ENCODE measurements around the gene KIF13A. TPM values are rescaled to one million over a fixed set of nuclear protein-coding genes. Genes with fewer than 3 reads are reported as not detected.

The KIF13A gene
- total and polyA plus RNA-seq, 2 experiments from 2014 or later: 8.4 to 28.2 TPM

DNA sequence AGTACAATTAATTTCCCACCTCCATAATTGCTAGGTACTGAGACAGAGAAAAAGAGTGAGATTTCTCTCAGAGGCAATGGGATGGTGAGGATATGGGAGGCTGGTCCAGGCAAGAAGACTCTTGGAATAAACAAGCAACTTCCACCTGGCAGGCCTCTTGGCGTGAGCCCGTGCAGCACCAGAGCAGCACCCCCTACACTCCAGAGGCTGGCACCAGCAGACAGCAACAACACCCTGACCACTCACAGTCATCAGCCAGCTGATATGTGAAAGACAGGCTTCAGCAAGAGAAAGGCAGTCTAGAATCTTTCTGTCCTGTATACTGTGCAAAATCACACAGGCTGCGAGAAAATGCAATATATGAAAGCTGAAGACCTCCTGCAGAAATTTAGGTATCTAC, 59.7 kb downstream of the KIF13A start:
- no peak overlapping the region for H3K27ac Mint-ChIP-seq
- peaks cover 56% of the 10 kb centered on the region for H3K4me1 Mint-ChIP-seq
- H3K36me3 Mint-ChIP-seq (ENCODE audit: low read depth): no peaks in the 10 kb centered on the region
- ATAC-seq (no peak), DNase-seq (ENCODE audit: low spot score) (no peak)
- no peaks in the 10 kb centered on the region for H3F3A ChIP-seq (replicated peaks; ENCODE audit: low read depth)
- no peak overlapping the region for H3K27ac ChIP-seq (ENCODE audit: low read depth)
- peaks cover 56% of the 10 kb centered on the region for H3K4me1 ChIP-seq (ENCODE audit: insufficient read depth)
- H3K4me3 ChIP-seq: no peak overlapping the region
- no peaks in the 10 kb centered on the region for H3K9me3 Mint-ChIP-seq
- no peak overlapping the region for H3K4me2 ChIP-seq
- no peak overlapping the region for H2AFZ ChIP-seq
- peaks cover 76% of the 10 kb centered on the region for H3K79me2 ChIP-seq (replicated peaks; ENCODE audit: insufficient read depth)
- no peaks in the 10 kb centered on the region for H3K27me3 ChIP-seq (ENCODE audit: insufficient read depth)
- H4K20me1 ChIP-seq (replicated peaks; ENCODE audit: insufficient read depth): no peaks in the 10 kb centered on the region
- TF ChIP-seq, protein P1, sequence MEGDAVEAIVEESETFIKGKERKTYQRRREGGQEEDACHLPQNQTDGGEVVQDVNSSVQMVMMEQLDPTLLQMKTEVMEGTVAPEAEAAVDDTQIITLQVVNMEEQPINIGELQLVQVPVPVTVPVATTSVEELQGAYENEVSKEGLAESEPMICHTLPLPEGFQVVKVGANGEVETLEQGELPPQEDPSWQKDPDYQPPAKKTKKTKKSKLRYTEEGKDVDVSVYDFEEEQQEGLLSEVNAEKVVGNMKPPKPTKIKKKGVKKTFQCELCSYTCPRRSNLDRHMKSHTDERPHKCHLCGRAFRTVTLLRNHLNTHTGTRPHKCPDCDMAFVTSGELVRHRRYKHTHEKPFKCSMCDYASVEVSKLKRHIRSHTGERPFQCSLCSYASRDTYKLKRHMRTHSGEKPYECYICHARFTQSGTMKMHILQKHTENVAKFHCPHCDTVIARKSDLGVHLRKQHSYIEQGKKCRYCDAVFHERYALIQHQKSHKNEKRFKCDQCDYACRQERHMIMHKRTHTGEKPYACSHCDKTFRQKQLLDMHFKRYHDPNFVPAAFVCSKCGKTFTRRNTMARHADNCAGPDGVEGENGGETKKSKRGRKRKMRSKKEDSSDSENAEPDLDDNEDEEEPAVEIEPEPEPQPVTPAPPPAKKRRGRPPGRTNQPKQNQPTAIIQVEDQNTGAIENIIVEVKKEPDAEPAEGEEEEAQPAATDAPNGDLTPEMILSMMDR (conservative IDR thresholded peaks at IDR 0.05; ENCODE audit: low read depth in 2 of 2): no peak
- TF ChIP-seq NANOG (IDR thresholded peaks at IDR 0.05; ENCODE audit: borderline replicate concordance) (no peak), EZH2 (IDR thresholded peaks at IDR 0.05; ENCODE audit: low read depth, unreplicated experiment) (no peak)
- TF ChIP-seq, protein P2, sequence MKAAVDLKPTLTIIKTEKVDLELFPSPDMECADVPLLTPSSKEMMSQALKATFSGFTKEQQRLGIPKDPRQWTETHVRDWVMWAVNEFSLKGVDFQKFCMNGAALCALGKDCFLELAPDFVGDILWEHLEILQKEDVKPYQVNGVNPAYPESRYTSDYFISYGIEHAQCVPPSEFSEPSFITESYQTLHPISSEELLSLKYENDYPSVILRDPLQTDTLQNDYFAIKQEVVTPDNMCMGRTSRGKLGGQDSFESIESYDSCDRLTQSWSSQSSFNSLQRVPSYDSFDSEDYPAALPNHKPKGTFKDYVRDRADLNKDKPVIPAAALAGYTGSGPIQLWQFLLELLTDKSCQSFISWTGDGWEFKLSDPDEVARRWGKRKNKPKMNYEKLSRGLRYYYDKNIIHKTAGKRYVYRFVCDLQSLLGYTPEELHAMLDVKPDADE (IDR thresholded peaks at IDR 0.05): no peak
- TF ChIP-seq, protein P3, sequence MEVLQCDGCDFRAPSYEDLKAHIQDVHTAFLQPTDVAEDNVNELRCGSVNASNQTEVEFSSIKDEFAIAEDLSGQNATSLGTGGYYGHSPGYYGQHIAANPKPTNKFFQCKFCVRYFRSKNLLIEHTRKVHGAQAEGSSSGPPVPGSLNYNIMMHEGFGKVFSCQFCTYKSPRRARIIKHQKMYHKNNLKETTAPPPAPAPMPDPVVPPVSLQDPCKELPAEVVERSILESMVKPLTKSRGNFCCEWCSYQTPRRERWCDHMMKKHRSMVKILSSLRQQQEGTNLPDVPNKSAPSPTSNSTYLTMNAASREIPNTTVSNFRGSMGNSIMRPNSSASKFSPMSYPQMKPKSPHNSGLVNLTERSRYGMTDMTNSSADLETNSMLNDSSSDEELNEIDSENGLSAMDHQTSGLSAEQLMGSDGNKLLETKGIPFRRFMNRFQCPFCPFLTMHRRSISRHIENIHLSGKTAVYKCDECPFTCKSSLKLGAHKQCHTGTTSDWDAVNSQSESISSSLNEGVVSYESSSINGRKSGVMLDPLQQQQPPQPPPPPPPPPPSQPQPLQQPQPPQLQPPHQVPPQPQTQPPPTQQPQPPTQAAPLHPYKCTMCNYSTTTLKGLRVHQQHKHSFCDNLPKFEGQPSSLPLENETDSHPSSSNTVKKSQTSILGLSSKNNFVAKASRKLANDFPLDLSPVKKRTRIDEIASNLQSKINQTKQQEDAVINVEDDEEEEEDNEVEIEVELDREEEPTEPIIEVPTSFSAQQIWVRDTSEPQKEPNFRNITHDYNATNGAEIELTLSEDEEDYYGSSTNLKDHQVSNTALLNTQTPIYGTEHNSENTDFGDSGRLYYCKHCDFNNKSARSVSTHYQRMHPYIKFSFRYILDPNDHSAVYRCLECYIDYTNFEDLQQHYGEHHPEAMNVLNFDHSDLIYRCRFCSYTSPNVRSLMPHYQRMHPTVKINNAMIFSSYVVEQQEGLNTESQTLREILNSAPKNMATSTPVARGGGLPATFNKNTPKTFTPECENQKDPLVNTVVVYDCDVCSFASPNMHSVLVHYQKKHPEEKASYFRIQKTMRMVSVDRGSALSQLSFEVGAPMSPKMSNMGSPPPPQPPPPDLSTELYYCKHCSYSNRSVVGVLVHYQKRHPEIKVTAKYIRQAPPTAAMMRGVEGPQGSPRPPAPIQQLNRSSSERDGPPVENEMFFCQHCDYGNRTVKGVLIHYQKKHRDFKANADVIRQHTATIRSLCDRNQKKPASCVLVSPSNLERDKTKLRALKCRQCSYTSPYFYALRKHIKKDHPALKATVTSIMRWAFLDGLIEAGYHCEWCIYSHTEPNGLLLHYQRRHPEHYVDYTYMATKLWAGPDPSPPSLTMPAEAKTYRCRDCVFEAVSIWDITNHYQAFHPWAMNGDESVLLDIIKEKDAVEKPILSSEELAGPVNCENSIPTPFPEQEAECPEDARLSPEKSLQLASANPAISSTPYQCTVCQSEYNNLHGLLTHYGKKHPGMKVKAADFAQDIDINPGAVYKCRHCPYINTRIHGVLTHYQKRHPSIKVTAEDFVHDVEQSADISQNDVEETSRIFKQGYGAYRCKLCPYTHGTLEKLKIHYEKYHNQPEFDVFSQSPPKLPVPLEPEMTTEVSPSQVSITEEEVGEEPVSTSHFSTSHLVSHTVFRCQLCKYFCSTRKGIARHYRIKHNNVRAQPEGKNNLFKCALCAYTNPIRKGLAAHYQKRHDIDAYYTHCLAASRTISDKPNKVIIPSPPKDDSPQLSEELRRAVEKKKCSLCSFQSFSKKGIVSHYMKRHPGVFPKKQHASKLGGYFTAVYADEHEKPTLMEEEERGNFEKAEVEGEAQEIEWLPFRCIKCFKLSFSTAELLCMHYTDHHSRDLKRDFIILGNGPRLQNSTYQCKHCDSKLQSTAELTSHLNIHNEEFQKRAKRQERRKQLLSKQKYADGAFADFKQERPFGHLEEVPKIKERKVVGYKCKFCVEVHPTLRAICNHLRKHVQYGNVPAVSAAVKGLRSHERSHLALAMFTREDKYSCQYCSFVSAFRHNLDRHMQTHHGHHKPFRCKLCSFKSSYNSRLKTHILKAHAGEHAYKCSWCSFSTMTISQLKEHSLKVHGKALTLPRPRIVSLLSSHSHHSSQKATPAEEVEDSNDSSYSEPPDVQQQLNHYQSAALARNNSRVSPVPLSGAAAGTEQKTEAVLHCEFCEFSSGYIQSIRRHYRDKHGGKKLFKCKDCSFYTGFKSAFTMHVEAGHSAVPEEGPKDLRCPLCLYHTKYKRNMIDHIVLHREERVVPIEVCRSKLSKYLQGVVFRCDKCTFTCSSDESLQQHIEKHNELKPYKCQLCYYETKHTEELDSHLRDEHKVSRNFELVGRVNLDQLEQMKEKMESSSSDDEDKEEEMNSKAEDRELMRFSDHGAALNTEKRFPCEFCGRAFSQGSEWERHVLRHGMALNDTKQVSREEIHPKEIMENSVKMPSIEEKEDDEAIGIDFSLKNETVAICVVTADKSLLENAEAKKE (CRISPR knock-in tag; IDR thresholded peaks at IDR 0.05): no peak
- H3K27me3 Mint-ChIP-seq (ENCODE audit: insufficient read depth, low read depth, poor library complexity): peaks cover 3% of the 10 kb centered on the region
- no peaks in the 10 kb centered on the region for H3K36me3 ChIP-seq (ENCODE audit: insufficient read depth)
- H3K9me2 ChIP-seq (ENCODE audit: insufficient read depth): no peaks in the 10 kb centered on the region
- H3K4me3 Mint-ChIP-seq: no peak overlapping the region

Measured in GM23338 (cell line).